ENCODE measurements around the gene DGKZ.

The DGKZ gene

GRCh38 chr11:46391578-46392420, 44.5 kb downstream of the DGKZ start, which contains the start of gene CHRM4:
TSS of gene CHRM4 (minus strand) at chr11:46391776. CDS start at chr11:46386557, 5,219 bp downstream.
- no peak for FAIRE-seq
- DNase-seq (ENCODE audit: low spot score) = no peak

DNA sequence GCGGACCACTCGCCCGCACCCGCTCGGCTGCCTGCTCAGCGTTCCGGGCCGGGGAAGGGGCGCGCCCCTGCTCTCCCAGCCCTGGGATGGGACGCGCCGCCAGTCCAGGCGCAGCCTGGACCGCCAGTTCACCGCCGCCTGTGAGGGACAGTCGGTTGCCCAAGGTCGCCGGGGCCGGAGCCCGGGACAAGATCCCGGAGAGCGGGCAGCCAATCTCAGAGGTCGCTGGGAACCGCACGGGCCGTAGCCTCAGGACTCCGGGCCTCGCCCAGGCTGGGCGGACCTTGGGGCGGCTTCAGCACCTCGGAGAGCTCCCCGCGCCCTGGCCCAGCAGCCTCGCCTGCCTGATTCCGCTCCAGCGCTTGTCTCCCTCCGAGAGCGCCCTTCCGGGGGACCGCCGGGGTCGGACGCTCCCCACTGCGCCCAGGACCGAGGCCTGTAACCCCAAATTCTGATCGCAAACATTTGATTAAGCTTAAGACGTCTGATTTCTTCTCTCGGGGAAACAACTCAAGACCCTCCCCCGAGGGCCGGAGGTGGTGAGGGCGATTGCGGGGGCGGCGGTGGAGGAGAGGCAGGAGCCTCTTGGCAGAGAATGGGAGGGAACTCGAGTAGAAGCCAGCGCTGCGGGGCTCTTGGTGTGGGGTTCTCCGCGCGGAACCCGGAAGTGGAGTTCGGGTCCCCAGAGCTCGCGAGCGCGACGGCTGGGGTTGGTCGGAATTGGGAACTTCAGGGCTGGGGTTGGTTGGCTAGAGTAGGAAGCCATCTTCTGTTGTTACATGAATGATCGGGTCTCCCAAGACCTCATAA, 45.4 kb downstream of the DGKZ start:
- FAIRE-seq (no peak), DNase-seq (ENCODE audit: low spot score) (peak; percentile 41)

- no peak for DNase-seq (ENCODE audit: low spot score)
- FAIRE-seq = no peak
Measured at GRCh38 chr11:46393231-46393616, 46.0 kb downstream of the DGKZ start.

DNA sequence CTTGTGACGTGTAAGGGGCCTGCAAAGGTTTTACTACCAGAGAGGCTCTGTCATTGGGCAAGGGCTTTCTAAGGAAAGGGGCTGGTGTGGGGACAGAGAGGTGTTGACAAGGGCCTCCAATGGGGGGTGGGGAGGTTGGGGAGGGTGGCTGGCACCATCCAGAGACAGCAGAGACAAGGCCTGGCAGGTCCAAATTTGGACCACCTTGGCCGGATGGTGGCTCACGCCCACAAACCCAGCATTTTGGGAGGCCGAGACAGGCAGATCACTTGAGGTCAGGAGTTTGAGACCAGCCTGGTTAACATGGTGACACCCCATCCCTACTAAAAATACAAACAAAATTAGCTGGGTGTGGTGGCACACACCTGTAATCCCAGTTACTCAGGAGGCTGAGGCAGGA, 46.5 kb downstream of the DGKZ start:
- DNase-seq (ENCODE audit: low spot score) (no peak), FAIRE-seq (no peak)

DNA sequence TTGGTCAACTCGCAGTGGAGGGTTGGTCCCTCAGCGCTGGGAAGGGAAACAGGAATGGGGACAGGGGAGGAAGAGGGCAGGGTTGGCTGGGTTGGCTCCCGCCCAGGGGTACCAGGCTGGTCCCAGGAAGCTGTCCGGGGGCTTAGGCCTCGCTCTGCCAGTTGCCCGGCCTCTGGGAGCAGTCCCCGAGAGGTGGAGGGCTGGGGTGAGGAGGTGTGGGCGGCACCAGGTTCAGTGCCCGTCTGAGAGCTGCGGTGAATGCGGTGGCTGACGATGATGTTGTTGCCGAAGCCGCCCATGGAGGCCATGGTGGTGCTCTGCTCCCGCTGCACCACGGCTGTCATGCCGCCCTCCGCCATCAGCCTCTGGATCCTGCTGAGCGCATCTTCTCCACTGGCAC, 50.3 kb downstream of the DGKZ start:
- no peak for DNase-seq (ENCODE audit: low spot score)
- FAIRE-seq = no peak

- no peak for FAIRE-seq
- DNase-seq (ENCODE audit: low spot score) = no peak
Measured at GRCh38 chr11:46402957-46403902, 56.0 kb downstream of the DGKZ start.

GRCh38 chr11:46404476-46405017, 57.3 kb downstream of the DGKZ start:
- DNase-seq (ENCODE audit: low spot score) = no peak
- FAIRE-seq = no peak

GRCh38 chr11:46407635-46408034, 60.4 kb downstream of the DGKZ start:
- DNase-seq (ENCODE audit: low spot score) = no peak
- FAIRE-seq = no peak

DNA sequence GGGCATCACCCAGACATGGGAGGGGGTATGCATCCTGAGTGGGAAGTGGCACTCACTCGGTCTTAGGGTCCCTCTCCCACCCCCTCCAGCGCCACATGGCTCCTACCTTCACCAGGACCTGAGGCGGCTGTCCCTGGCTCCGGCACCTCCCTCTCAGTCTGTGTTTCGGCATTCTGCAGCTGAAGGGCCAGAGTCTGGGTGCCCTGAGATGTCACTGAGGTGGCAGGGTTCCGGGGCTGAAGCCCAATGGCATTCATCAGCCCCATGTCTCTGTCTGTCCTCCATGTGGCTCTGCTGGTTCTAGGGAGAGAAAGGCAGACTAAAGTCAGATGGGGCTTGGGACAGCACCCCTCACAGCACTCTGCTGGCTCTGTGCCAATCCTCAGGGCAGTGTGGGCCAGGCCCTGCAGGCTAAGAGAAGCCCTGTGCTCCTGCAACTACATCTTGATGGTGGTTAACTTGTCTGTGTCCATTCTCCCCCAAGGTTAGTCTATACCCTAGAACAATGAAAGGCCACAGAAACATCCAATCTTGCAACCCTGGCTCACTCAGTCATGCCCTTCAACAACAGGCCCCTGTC, 61.2 kb downstream of the DGKZ start:
- no peak for DNase-seq (ENCODE audit: low spot score)
- FAIRE-seq = no peak

DNA sequence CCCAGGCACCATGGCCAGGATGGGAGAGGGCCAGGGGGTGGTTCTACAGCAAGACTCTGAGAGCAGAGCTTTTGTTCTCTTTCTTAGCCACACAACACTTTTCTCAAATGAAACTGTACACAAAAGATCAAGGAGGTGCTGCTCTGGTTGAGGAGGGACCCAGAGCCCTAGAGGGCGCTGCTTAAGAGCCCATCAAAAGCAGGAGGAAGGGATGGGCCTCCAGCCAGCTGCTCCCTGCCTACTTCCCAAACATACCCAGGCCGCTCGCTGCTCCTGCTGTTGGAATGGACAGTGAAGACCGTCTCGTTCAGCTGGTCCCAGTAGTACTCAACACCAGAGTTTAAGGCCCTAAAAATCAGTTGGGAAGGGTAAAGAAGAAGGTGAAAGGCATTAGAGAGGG, 62.8 kb downstream of the DGKZ start:
- FAIRE-seq = no peak
- no peak for DNase-seq (ENCODE audit: low spot score)

DNA sequence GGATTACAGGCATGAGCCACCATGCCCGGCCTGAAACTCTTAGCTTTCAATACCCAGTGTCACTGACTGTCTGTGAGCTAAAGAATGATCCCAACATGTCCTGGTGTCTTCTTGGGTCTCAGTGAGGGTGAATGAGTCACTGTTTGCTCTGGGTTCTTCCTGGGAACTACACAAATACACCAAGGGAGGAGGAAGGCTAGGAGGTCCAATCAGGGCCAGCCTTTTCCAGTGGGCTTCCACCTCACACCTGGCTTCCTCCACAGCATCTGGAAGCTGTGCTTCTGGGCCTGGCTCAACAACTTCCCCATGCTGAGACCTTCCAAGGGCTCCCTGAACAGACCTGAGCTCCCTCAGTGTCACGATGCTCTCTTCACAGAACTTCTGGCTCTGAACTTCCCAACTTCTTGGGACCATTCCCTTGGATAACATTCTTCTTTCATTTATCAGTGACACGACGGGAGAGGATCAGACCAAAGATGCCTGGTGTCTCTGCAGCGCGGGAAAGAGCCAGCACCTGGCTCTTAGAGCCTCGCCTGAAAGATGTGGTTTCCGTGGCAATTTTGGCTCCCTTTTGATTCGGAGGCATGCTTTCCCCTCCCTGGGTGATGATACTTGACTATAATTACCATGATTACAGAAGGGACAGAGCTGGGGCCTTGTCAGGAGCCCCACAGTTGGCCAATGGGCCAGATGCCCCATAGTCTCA, 66.7 kb downstream of the DGKZ start:
- DNase-seq (ENCODE audit: low spot score) (peak; percentile 36), FAIRE-seq (no peak)

DNA sequence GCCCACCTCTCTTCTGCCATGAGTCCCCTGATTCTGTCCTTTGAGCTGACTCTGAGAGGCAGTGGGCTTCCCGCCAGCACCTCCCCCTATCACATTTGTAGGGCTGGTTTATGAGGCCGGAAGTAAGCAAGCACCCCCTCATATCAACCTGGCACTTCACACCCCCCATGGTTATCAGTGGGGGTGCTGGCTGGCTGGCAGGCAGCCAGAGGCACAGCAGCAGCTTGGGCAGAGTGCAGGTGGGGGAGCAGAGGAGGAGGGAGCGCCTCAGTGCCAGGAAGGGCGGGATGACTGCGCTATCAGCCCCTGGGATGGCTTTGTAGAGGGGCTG, 67.2 kb downstream of the DGKZ start:
- FAIRE-seq (no peak), DNase-seq (ENCODE audit: low spot score) (no peak)

DNA sequence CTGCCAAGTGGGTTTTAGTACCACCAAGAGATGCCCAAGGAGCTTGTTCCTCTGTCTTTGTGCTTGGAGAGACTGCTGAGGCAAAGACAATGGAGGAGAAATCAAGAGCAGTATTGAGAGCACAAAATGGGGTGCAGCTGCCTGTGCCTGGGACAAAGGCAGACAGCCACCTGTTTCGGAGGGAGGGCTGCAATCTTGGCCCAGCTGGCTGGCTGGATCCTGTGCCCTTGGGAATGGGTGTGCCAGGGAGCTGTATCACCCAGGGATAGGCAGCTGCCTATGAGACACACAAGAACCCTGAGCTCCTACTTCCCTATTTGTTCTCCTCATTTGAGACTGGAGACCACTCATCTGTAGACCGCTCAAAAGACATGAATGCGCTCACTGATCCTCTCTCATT, 67.6 kb downstream of the DGKZ start:
- DNase-seq (ENCODE audit: low spot score) = no peak
- no peak for FAIRE-seq

DNA sequence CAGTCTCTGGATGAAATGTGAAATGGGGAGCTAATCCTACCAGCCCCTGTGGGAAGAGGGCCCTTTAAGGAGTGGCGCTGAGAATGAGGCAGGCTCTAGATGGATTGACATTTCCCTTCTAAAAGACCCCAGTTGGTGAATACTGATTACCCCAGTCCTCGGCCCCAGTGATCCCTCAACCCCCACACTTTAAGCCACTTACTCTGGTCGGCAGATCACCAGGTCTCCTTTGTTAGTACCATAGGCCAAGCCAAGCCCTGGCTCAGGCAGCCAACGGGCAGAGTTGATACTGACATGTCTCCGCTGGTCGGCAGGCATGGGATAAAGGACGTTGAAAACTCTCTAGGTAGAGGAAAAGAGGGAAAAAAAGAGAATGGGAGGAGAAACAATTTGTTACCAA, 70.4 kb downstream of the DGKZ start:
- no peak for FAIRE-seq
- DNase-seq (ENCODE audit: low spot score) = no peak

DNA sequence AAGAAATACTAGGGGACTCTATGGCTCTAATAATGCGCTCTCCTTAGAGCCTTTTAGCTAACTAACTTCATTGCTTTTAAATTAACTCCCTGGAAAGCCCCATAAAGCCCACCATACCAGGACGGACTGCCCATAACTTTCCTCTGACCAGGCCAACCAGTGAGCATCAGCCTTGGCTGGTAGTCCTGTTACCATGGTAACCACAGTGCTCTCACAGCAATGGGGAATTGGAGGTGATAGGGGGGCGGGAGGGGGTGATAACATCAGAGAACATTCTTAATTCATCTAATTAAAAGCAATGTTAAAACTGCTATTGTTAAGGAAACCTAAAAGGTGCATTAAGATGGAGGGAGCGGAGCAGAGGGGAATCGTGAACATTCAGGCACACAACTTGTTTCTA, 71.5 kb downstream of the DGKZ start:
- no peak for FAIRE-seq

GRCh38 chr11:46420513-46420912, 73.2 kb downstream of the DGKZ start:
- FAIRE-seq (no peak), DNase-seq (ENCODE audit: low spot score) (no peak)

More for the DNA sequence above, 71.5 kb downstream of the DGKZ start:
- DNase-seq (ENCODE audit: low spot score) = no peak

GRCh38 chr11:46421257-46421880, 74.1 kb downstream of the DGKZ start:
- DNase-seq (ENCODE audit: low spot score) (no peak), FAIRE-seq (no peak)

DNA sequence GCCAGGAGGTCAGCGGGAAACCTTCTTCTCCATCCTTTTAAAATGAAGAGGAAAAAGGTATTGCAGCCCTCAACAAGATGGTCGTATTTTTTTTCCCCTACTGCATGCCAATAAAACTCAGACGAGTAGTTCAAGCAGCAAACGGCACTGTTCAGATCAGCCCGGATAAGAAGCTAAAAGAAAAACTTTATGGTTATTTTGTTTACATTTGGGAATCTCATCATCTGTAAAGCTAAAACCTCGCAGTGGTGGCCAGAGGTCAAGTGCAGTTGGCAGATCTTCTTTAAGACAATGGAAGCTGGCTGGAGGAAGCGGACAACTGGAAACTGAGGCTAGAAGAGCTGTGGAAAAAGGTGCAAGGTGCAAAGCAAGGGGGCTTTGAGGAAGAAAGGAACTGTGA, 75.3 kb downstream of the DGKZ start:
- FAIRE-seq (no peak), DNase-seq (ENCODE audit: low spot score) (no peak)

DNA sequence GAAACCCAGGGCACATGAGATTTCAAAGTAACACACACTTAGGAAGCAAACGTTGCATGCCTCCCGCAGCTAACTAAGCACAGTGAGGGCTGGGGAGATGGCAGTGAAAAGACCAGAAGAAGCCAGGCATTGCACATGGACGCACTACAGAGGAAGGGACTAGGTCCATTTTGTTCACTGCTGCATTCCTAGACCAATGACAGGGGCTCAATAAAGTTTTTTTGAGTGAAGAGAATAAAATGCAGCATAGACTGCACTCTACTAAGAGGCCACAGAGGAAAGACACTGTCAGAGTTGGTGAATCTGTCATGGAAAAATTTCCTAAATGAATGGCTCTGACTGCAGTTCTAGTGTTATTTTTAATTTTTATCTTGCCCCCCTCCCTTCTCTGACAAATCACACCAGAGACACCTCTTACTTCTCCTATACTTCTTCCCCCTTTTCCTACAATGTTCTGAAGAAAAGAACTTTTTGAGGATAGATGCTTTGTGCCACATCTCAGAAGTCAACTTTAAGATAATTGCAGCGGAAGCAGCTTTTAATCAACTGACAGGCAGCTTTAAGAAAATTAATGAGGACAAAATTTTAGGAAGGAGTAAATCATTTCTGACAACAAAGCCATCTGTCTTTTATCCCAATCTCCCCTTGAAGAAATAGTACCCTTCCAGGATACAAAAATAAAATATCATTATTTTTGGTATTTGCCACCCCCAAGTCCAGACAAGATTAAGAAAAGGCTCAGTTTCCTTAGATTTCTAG, 79.1 kb downstream of the DGKZ start:
- DNase-seq (ENCODE audit: low spot score) = no peak
- FAIRE-seq = no peak
